Stimulated activated CD8-positive, alpha-beta memory T cell treated with anti-CD3 and anti-CD28 coated beads, Interleukin-12 subunit alpha, Interleukin-12 subunit beta, amount 100 ng/mL, for 24 hours (primary cell): ENCODE data around the gene DOC2B.
"Not testable (repeated sequence)": the region's sequence is repeated elsewhere in the genome, so short reads cannot be mapped to it uniquely, and the experiment has no call there.

Experiments
- DNase-seq: peaks from one replicate; pipeline ENCODE4 v3.0.0-alpha.2; 2020; ENCODE audit errors: extremely low read depth

Gene DOC2B

GRCh38 chr17:189444-189843, 8.0 kb upstream of the DOC2B start:
- no peak for DNase-seq

GRCh38 chr17:187130-187529, 5.7 kb upstream of the DOC2B start:
- no peak for DNase-seq

GRCh38 chr17:185445-186138, 4.1 kb upstream of the DOC2B start:
- no peak for DNase-seq

DNA sequence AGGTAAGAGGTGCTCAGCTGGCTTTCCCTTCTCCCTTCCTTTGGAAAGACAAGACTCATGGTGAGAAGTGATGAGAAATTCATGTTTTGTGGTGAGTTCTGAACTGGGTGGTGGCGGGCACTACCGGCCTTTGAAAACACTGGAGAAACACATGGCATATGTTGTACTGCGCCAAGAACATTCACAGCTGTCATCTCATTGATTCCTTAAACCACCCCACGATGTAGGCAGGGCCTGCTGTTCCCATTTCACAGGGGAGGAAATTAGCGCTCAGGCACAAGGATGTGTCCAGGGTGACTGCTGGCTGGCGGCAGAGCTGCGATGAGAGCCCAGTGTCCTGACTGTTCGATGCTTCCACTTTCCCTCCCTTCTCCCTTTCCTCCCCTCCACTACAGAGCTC, 1.6 kb upstream of the DOC2B start:
- DNase-seq = no peak

DNA sequence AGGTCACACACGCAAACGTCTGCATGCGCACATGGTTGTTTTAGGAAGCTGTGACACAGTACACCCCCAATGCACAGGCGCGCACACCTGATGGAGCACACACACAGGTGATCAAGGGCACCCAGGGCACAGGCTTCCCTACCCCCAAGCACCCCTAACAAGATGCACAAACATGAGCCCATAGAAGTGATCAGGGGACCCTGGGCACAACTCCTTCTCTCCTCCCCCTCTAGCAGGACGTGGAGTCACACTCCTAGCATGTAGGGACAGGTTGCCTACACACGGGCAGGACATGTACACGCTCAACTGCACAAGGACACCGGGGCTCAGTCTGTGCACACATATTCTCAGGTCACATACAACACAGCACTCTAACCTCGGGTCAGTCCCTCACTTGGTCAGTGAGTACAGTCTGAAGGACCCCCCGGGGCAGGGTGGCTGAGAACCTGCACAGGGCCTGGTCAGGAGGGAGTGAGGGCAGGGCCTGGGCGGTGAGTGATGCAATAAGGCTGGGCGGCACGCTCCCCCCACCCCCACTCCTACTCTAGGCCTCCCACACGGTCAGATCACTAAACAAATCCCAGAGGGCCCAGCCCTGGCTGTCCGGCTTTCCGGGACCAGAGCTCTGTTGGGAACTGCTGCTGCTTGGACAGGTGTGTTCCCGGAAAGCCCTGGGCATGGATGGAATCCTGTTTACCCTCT, 751 bp upstream of the DOC2B start:
- DNase-seq = no peak

DNA sequence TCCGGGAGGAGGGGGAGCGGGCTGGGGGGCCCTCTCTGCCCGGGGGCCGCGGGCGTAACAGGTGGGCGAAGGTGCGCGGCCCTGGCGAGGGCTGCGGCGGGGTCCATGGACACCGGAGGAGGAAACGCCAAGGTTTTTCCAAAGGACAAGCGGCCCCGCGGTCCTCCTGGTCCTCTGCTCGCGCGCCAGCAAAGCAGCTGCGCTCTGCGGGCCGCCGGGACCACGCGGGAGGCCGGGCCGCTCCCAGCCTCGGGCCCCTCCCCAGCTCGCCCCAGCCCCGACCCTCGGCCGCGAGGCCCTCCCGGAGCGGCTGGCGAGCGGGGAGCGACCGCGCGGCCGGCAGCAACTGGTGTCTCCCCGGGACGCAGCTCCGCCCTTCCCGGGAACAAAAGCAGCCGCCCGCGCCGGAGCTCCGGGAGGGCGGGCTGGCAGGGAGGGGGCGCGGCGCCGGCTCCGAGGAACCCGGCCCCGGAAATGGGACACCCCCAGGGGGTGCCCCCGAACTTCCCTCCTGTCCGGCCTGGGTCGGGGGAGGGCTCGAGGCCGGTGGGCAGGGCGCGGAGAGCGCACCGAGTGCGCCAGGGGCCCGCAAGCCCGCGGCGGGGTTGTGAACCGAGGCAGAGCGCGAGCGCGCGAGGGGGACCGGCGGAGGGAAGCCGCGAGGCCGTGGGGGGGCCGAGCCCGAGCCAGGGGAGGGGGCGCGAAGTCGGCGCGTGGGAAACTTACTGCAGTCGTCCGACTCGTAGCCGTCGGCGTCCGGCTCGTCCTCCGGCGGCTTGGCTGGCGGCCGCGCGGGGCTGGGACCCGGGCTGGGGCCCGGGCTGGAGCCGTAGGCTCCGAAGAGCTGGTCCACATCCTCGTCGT, 837 bp downstream of the DOC2B start:
- no peak for DNase-seq

DNA sequence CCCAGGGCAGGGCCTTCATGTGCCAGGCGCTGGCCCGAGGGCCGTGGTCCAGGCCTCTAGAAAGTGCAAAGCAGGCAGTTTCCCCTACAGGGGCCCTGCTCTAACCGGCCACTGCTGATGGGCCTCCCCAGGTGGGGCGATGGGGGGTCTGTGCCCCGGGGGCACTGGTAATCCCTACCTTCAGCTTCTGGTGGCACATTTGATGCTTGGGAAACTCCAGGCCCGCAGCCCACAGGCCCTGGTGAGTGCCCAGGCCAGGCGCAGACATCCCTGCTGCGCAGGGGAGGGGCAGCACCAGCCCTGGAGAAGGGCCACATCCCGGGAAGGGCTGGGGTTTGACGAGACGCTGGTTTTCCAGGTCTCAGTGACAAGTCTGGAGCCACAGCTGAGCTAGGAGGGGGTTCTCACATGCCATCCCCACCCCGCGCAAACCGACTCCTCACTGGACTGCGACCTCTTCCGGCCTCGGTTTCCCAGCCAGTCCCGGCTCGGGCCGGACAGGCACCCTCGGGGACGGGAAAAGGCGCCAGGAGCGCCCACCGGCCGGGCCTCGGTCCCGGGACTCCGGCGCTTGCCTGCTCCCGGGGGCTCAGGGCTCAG, 1.6 kb downstream of the DOC2B start:
- no peak for DNase-seq

DNA sequence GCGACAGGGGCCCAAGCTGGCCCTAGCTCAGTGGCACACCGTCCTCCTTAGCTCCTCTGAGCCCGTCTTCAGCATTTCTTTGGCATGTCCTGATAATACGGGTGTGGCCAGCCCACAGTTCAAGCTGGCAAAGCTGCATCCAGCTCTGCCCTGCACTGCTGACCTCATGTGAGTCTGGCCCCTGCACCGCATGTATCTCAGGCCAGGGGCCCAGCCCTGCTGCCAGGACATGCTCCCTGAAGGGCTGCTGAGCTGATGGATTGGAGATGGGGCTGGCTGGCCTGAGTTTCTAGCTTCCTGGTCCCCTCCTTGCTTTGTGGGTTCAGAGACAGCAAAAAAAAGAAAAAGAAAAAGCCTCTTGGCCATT, 2.4 kb downstream of the DOC2B start:
- DNase-seq = no peak

- DNase-seq = no peak
Observed at GRCh38 chr17:178292-179065, 3.0 kb downstream of the DOC2B start.

DNA sequence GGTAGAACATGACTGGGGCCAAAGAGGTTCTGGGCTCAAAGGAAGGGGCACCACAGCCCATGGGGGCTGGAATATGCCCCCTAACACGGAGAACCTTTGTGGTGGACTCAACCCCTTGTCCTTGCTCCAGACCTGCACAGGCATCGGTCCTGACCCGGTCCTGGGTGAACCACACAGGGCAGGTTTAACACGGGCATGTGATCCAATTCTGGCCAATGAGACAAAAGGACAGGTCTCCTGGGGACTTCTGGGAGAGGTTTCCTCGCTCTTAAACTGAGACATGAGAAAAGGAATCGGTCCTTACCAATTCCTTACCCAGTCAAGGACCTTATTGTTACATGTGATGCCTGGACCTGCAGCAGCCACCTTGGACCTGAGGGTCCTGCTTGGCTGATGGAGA, 3.7 kb downstream of the DOC2B start:
- DNase-seq = no peak

GRCh38 chr17:177155-177554, 4.3 kb downstream of the DOC2B start:
- DNase-seq = no peak

DNA sequence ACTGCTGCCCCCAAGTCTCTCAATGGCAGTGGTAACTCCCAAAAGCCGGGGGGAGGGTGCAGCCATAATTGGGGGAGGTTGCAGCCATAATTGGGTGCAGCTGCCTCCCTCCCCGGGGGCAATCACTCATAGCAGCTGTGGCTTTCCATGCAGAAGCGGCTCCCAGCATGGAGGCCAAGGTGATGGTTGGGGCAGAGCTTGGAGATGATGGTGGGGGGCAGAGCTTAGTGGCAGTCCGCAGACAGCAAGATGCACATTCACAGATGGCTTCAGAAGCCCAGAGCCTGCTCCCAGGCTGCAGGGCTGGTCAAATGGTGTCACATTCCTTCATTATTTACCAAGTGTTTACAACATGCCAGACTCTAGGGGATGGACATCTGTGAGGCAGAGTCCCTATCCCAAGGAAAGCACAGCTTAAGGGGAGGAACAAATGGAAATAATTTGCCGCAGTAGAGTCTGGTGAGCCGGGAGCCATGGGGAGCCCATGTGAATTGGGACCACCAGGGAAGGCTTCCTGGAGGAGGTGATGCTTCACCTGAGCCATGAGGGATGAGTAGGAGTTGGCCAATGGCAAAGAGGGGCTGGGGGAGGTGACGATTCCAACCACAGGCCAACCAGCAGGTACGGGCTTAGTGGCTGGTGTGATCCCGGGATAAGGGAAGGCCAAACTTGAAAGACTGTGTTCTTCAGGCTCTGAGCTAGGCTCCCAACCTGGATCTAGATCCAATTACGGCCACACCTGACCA, 8.1 kb downstream of the DOC2B start:
- no peak for DNase-seq

GRCh38 chr17:172401-172800, 9.0 kb downstream of the DOC2B start:
- no peak for DNase-seq

- no peak for DNase-seq
Observed at GRCh38 chr17:171871-172270, 9.6 kb downstream of the DOC2B start.

- no peak for DNase-seq
Observed at GRCh38 chr17:170130-170670, 11.2 kb downstream of the DOC2B start.

GRCh38 chr17:168614-169013, 12.8 kb downstream of the DOC2B start:
- DNase-seq = not testable (repeated sequence)

GRCh38 chr17:165939-166338, 15.5 kb downstream of the DOC2B start:
- no peak for DNase-seq

GRCh38 chr17:164303-165235, 16.9 kb downstream of the DOC2B start:
- no peak for DNase-seq

GRCh38 chr17:163514-164098, 17.8 kb downstream of the DOC2B start:
- no peak for DNase-seq
